GM21367 (cell line): Measurements from ENCODE around the gene MET.
"Not testable (repeated sequence)": the region's sequence is repeated elsewhere in the genome, so short reads cannot be mapped to it uniquely, and the experiment has no call there.

Source experiments
- ATAC-seq: cut with Tn5 transposase; IDR thresholded peaks from one replicate; pipeline ENCODE4 v1.9.1; 2021; ENCODE audit not compliant: unreplicated experiment

MET gene

GRCh38 chr7:116697761-116698160 is 25.8 kb downstream of the MET start:
- ATAC-seq, result no peak

DNA sequence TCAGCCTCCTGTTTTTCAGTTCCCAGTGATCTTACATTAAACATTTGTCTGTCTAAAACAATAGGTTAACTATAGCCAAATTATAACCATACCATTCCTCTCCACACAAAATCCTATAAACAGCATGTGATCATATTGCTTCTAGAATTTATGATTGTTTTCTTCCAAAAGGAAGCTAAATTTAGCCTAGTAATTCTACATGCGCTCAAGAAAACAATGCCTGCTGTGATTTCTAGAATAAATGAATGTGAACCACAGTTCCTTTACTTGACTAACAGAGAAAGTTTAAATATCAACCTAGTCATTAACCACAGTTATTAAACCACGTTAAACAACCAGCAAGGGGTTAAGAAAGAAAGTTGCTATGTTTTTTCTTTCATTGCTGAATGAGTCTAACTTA is 26.4 kb downstream of the MET start:
- ATAC-seq, result no peak

DNA sequence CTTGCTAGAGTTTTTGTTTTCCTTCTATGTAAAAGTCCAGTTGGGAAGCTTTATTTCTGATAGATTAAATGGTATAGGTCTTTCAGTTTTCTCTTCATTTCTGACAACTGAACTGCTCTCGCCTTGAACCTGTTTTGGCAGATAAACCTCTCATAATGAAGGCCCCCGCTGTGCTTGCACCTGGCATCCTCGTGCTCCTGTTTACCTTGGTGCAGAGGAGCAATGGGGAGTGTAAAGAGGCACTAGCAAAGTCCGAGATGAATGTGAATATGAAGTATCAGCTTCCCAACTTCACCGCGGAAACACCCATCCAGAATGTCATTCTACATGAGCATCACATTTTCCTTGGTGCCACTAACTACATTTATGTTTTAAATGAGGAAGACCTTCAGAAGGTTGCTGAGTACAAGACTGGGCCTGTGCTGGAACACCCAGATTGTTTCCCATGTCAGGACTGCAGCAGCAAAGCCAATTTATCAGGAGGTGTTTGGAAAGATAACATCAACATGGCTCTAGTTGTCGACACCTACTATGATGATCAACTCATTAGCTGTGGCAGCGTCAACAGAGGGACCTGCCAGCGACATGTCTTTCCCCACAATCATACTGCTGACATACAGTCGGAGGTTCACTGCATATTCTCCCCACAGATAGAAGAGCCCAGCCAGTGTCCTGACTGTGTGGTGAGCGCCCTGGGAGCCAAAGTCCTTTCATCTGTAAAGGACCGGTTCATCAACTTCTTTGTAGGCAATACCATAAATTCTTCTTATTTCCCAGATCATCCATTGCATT is 27.1 kb downstream of the MET start:
- no peak for ATAC-seq

DNA sequence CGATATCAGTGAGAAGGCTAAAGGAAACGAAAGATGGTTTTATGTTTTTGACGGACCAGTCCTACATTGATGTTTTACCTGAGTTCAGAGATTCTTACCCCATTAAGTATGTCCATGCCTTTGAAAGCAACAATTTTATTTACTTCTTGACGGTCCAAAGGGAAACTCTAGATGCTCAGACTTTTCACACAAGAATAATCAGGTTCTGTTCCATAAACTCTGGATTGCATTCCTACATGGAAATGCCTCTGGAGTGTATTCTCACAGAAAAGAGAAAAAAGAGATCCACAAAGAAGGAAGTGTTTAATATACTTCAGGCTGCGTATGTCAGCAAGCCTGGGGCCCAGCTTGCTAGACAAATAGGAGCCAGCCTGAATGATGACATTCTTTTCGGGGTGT is 27.7 kb downstream of the MET start:
- no peak for ATAC-seq

DNA sequence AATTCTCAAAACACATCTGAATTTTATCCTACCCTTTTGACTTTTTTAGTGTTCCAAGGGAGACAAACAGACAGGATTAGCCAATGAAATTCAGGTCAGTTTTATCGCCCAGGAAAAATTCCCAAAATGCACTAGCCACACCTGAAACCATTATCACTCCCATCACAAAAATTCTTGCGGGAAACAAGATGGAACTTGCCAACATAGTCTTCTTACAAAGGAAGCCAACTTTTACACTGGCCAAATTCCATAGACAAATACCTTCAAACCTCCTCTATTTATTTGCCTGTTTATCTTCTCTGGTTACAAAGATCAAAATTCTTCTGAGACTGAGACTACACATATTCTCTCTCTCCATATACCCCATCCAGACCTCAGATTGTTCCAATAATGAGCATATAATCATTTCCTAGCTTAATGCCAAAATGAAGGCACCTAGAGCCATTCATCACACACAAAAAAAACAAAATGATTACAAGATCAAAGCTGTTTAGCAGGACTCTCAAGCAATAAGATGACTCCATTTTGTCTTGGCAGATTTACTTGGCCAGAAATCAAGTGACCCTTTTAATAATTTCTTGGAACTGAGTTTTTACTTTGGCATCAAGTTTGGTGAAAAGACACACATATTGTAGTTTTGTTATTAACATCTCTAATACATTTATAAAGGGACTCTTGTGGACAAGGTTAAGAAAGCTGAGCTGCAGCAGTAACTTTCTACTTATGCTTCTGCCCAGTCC is 30.2 kb downstream of the MET start:
- no peak for ATAC-seq

- ATAC-seq, result no peak
Observed at GRCh38 chr7:116704650-116705228, 32.7 kb downstream of the MET start.

DNA sequence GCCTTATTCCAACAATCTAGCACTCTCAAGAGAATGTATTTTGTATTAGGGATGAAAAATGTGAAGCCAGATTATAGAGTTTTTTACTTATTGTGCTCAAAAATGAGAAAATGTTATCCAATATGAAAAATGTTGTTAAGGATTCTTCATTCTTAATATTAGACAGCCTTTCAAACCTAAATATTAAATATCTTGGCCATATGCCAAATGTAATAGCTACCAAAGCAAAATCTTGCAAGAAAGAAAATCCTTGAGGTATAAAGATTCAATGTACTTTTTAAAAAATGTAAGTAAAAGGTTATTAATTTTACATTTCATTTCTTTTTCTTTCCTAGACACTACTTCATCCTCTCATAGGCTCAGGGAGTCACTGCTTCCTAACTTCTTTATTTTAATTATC is 33.4 kb downstream of the MET start:
- no peak for ATAC-seq

DNA sequence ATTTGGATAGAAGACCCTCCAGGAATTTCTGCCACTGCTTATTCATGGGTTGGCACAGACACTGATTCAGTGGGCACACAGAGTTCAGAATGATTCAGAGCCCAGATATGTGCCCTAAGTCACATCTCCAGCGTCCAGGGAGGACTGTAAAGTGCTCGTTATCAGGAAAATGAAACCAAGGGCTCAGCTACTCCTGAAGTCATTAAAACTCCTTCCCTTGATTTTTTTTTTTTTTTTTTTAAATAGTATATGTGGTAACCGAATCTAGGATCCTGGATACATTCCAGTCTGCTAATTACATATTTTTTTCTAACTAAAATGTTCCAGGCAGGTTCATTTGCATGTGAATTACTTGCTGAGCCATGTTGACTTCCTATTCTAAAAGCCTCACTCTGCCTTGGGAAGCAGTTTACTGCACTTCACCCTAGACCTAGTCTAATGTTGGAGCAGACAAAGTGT is 34.7 kb downstream of the MET start:
- no peak for ATAC-seq

GRCh38 chr7:116707289-116707688 is 35.3 kb downstream of the MET start:
- ATAC-seq, result no peak

DNA sequence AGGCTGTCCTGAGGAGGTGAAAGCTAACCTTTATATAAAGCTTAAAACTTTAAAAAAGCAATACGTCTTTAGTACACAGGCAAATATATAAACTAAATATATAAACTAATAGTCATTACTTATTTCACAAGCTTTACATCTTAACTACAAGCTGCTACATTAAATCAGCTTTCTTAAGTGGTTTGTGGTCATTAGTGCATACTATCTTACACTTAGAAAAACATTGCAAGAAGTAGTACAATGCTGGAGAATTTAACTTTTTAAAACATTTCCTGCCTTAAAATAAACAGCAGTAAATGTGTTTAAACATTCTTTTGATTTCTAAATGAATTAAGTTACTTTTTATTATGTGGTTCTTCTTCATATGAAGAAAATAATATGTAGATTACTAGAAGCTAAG is 36.3 kb downstream of the MET start:
- ATAC-seq, result no peak

DNA sequence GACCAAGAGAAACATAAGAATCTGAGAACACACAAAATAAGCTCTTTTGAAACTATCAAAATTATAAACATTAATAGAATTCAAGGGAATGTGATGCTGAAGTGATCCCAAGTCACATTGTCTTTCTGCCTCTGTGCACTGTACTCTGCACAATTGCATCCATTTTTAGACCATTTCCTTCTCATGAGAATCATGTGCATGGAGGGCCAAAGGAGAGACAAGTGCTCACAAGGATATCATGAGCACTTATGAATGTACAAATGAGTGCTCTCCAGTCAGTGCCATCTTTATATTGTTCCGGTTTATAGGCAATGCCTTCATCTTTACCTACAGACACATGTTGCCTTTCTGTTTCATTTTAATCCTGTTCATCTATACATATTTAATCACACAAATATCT is 36.9 kb downstream of the MET start:
- ATAC-seq, result no peak

- no peak for ATAC-seq
Observed at GRCh38 chr7:116709336-116709735, 37.3 kb downstream of the MET start.

GRCh38 chr7:116710764-116711452 is 38.9 kb downstream of the MET start:
- no peak for ATAC-seq

DNA sequence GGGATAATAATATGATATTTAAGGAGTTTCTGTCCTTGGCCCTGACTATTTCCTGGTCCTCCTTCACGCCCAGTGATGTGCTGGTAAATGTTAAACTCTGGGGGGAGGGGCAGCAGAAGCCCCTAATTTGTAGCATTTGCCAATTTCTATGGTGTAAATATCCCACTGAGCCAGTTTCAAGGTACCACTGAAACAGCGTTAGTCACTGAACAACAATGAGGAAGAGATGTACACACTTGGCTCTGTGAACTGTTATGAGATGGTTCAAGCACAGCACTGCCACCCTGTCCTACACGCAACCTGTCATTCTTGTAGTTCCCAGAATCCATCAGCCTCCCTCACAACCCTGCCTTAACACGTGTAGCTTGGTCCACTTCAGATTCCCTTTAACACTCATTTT is 39.8 kb downstream of the MET start:
- ATAC-seq, result no peak

- ATAC-seq, result no peak
Observed at GRCh38 chr7:116713500-116713899, 41.5 kb downstream of the MET start.

DNA sequence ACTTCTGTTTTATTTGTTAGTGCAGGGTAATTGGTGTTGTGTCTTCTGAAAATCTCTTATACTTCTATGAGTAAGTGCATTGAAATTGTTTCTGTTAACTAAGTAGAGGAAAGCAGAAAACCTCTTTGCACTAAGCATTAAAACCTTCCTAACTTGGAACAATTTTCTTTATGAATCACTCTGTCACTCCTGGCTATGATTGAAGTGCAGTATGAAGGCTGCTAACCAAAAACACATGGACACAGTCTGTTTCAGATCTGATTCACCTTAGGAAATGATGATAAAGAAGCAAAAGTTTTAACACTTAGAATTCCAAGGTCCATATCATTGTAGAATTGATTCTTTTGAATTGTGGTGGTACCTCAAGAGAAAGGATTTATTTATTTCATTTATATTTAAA is 41.9 kb downstream of the MET start:
- ATAC-seq, result no peak

DNA sequence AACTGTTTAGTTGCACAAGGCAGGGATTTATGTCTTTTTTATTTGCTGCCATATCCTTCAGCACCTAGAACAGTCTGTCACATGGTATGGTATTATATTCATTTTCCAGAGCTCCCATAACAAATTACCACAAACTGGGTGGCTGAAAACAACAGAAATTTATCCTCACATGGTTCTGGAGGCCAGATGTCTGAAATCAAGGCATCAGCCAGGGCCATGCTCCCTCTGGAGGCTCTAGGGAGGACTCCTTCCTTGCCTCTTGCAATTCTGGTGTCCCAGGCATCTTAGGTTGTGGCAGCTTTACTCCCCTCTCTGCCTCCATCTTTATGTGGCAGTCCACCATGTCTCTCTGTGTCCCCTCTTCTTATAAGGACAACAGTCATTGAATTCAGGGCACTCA is 43.1 kb downstream of the MET start:
- ATAC-seq, result no peak

DNA sequence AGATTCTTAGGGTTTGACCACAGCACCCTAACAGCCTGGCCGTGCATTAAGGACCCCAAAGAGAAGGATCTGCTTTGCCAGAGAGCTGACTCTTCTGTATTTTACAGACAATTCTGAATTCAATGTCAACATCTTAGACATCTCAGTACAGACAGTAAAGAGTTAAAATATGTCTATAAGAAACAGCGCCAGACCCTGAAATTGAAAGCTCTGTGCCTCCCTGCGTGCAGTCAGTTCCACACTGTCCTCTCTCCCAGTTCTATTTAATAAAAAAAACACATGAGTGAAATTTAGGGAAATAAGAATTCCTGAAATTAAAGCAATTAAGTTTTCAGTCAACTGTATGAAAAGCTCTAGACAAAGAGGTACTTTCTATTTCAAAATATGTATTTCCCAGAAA is 45.1 kb downstream of the MET start:
- no peak for ATAC-seq

DNA sequence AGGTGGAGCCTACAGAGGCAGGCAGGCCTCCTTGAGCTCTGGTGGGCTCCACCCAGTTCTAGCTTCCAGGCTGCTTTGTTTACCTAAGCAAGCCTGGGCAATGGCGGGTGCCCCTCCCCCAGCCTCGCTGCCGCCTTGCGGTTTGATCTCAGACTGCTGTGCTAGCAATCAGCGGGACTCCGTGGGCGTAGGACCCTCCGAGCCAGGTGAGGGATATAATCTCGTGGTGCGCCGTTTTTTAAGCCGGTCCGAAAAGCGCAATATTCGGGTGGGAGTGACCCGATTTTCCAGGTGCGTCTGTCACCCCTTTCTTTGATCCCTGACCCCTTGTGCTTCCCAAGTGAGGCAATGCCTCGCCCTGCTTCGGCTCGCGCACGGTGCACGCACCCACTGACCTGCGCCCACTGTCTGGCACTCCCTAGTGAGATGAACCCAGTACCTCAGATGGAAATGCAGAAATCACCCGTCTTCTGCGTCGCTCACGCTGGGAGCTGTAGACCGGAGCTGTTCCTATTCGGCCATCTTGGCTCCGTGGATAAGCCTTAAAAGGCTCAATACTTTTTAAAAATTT is 52.0 kb downstream of the MET start:
- not testable (repeated sequence) for ATAC-seq

- no peak for ATAC-seq
Observed at GRCh38 chr7:116724560-116725231, 52.7 kb downstream of the MET start.

DNA sequence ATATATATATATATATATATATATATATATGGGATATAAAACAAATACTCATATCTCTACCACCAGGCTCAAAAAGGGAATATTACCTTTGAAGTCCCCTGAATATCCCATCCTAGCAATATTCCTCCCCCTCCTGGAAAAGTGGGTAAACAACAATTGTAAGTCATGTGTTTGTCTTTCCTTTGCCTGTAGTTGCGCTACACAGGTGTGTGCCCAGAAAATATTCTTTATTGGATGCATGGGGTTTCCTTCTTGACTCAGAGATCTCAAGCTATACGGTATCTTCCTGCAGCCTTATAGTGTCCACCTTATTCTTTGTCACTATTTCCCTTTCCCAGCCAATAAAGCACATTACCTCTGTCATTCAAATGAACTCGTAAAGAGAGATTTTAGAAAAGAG is 54.2 kb downstream of the MET start:
- no peak for ATAC-seq
